Spleen (tissue), 7 donors: ENCODE data around the gene STARD13.

Experiments used
- CTCF ChIP-seq, 11 experiments: fragments of 200-600 bp in 7 of 11; fragments of 450-650 bp in 4 of 11; sonication (generic) in 4 of 11; IDR thresholded peaks in 8 of 11; conservative IDR thresholded peaks in 3 of 11; 1 replicate in 7 of 11; 2 replicates in 4 of 11; pipeline versions ENCODE4 v1.4.0 to v1.8.0; 2016 to 2021; ENCODE audit warnings: antibody characterized with exemption in 11 of 11, inconsistent platforms in 4 of 11, mild to moderate bottlenecking in 1 of 11
- POLR2A ChIP-seq, 3 donors: fragments of 450-650 bp; IDR thresholded peaks; one replicate each; pipeline ENCODE4 v1.5.1; 2017; ENCODE audit warnings: antibody characterized with exemption in 3 of 3, mild to moderate bottlenecking in 1 of 3
- POLR2AphosphoS5 ChIP-seq, 3 donors: sonication (generic); formaldehyde crosslinking; IDR thresholded peaks; one replicate each; pipeline ENCODE4 v1.5.1; 2017; ENCODE audit warnings: antibody characterized with exemption in 3 of 3
- donor health status: DM: no; HTN: no; CAD: no; lungs with moderate emphysema.
- donor health status: DM: no; HTN: no; CAD: no.
- donor health status: DM: no; HTN: no; CAD: no.

GRCh38 chr13:33103457-33103856, 182.1 kb downstream of the STARD13 start:
- TF ChIP-seq CTCF (IDR thresholded peaks at IDR 0.05 in 8 of 11, conservative IDR thresholded peaks at IDR 0.05 in 3 of 11) (no peak), POLR2AphosphoS5 (IDR thresholded peaks at IDR 0.05) (no peak), POLR2A (IDR thresholded peaks at IDR 0.05) (no peak)
